OCI-LY1 (cell line): Measurements from ENCODE around the gene LRP2.

ENCODE experiments used
- H2AFZ ChIP-seq: fragments of 200-600 bp; sonication (generic), shearing (Covaris generic); 2 replicates; pipeline ENCODE4 v1.6.0; 2014; ENCODE audit warnings: antibody characterized with exemption, mild to moderate bottlenecking, low read length
- H3F3A ChIP-seq: fragments of 200-600 bp; sonication (generic), shearing (Covaris generic); 2 replicates; pipeline ENCODE4 v1.6.0; 2014; ENCODE audit warnings: mild to moderate bottlenecking, antibody characterized with exemption, low read length, moderate library complexity; ENCODE audit not compliant: insufficient read depth
- H3K27ac ChIP-seq: fragments of 200-600 bp; sonication (generic); 2 replicates; pipeline ENCODE4 v1.5.1; 2014; ENCODE audit warnings: low read length, mixed run types, mild to moderate bottlenecking, low read depth; ENCODE audit not compliant: poor library complexity, severe bottlenecking
- H3K27me3 ChIP-seq: fragments of 200-600 bp; sonication (generic); 2 replicates; pipeline ENCODE4 v1.6.0; 2014; ENCODE audit warnings: antibody characterized with exemption, mild to moderate bottlenecking, low read length, moderate library complexity; ENCODE audit not compliant: insufficient read depth
- H3K36me3 ChIP-seq: fragments of 200-600 bp; sonication (generic); 2 replicates; pipeline ENCODE4 v1.6.1; 2014; ENCODE audit warnings: mild to moderate bottlenecking, antibody characterized with exemption, low read length, moderate library complexity, mixed read lengths; ENCODE audit not compliant: insufficient read depth
- H3K4me1 ChIP-seq: fragments of 200-600 bp; sonication (generic); 2 replicates; pipeline ENCODE4 v1.5.1; 2014; ENCODE audit warnings: mild to moderate bottlenecking, low read length, moderate library complexity; ENCODE audit not compliant: insufficient read depth, severe bottlenecking
- H3K4me2 ChIP-seq: fragments of 200-600 bp; sonication (generic), shearing (Covaris generic); 2 replicates; pipeline ENCODE4 v1.6.1; 2014; ENCODE audit warnings: low read length
- H3K4me3 ChIP-seq: fragments of 200-600 bp; sonication (generic); 2 replicates; pipeline ENCODE4 v1.5.1; 2014; ENCODE audit warnings: low read length, low read depth, mild to moderate bottlenecking, mixed read lengths; ENCODE audit not compliant: poor library complexity, severe bottlenecking
- H3K79me2 ChIP-seq: fragments of 200-600 bp; shearing (Covaris generic); 2 replicates; pipeline ENCODE4 v1.6.1; 2016; ENCODE audit warnings: mixed run types, low read length, mixed read lengths; ENCODE audit not compliant: insufficient read depth
- H3K9ac ChIP-seq: fragments of 200-600 bp; sonication (generic), shearing (Covaris generic); 2 replicates; pipeline ENCODE4 v1.6.1; 2014; ENCODE audit warnings: mild to moderate bottlenecking, low read length, mixed read lengths
- H3K9me2 ChIP-seq: fragments of 200-600 bp; sonication (generic), shearing (Covaris generic); 2 replicates; pipeline ENCODE4 v1.6.1; 2014; ENCODE audit warnings: low read depth, mild to moderate bottlenecking, low read length, mixed read lengths
- H3K9me3 ChIP-seq: fragments of 200-600 bp; shearing (Covaris generic); 2 replicates; pipeline ENCODE4 v1.6.1; 2014; ENCODE audit warnings: low read length, mixed read lengths
- H4K20me1 ChIP-seq: fragments of 200-600 bp; sonication (generic), shearing (Covaris generic); 2 replicates; pipeline ENCODE4 v1.6.0; 2016; ENCODE audit warnings: mild to moderate bottlenecking, low read length; ENCODE audit not compliant: insufficient read depth
- CTCF ChIP-seq: fragments of 200-600 bp; sonication (generic), shearing (Covaris generic); IDR thresholded peaks from 2 replicates; pipeline ENCODE4 v1.5.1; 2017; ENCODE audit warnings: mild to moderate bottlenecking, antibody characterized with exemption, low read length, moderate library complexity, mixed read lengths
- EZH2 ChIP-seq: fragments of 200-600 bp; sonication (generic), shearing (Covaris generic); IDR thresholded peaks from 2 replicates; pipeline ENCODE4 v1.8.0; 2017; ENCODE audit warnings: borderline replicate concordance, mixed run types, mild to moderate bottlenecking, antibody characterized with exemption, low read length, moderate library complexity, mixed read lengths

Gene LRP2

GRCh38 chr2:169082995-169083394 is 279.3 kb downstream of the LRP2 start:
- H3K4me2 ChIP-seq = no peak overlapping the region
- H3K4me1 ChIP-seq = no peaks in the 10 kb centered on the region

GRCh38 chr2:169081551-169081950 is 280.8 kb downstream of the LRP2 start:
- TF ChIP-seq EZH2 (no peak), CTCF (no peak)
- H3K9ac ChIP-seq = no peak overlapping the region
- no peaks in the 10 kb centered on the region for H4K20me1 ChIP-seq
- H3K36me3 ChIP-seq = no peaks in the 10 kb centered on the region
- H3K9me3 ChIP-seq = no peaks in the 10 kb centered on the region
- no peaks in the 10 kb centered on the region for H3K4me1 ChIP-seq
- H3K27ac ChIP-seq = no peak overlapping the region
- H3K4me2 ChIP-seq = no peak overlapping the region
- no peaks in the 10 kb centered on the region for H3K79me2 ChIP-seq
- no peaks in the 10 kb centered on the region for H3K9me2 ChIP-seq
- H3F3A ChIP-seq = no peaks in the 10 kb centered on the region
- H2AFZ ChIP-seq = no peak overlapping the region
- H3K4me3 ChIP-seq = no peak overlapping the region
- H3K27me3 ChIP-seq = no peaks in the 10 kb centered on the region

More at GRCh38 chr2:169082995-169083394, 279.3 kb downstream of the LRP2 start:
- Histone ChIP-seq H3K27me3 (no peaks in the 10 kb centered on the region), H3K36me3 (no peaks in the 10 kb centered on the region), H3K9me3 (no peaks in the 10 kb centered on the region), H3K9ac (no peak overlapping the region), H2AFZ (no peak overlapping the region), H3K79me2 (no peaks in the 10 kb centered on the region), H4K20me1 (no peaks in the 10 kb centered on the region), H3F3A (no peaks in the 10 kb centered on the region), H3K27ac (no peak overlapping the region), H3K4me3 (no peak overlapping the region), H3K9me2 (no peaks in the 10 kb centered on the region)
- no peak for TF ChIP-seq CTCF
- no peak for TF ChIP-seq EZH2

GRCh38 chr2:169080250-169081069 is 281.9 kb downstream of the LRP2 start:
- Histone ChIP-seq H3K4me2 (no peak overlapping the region), H3K9me2 (no peaks in the 10 kb centered on the region), H3F3A (no peaks in the 10 kb centered on the region), H3K79me2 (no peaks in the 10 kb centered on the region), H2AFZ (no peak overlapping the region), H3K27me3 (no peaks in the 10 kb centered on the region), H3K4me1 (no peaks in the 10 kb centered on the region), H3K27ac (no peak overlapping the region), H3K9ac (no peak overlapping the region), H3K9me3 (no peaks in the 10 kb centered on the region), H4K20me1 (no peaks in the 10 kb centered on the region), H3K4me3 (no peak overlapping the region), H3K36me3 (no peaks in the 10 kb centered on the region)
- TF ChIP-seq EZH2 = no peak
- no peak for TF ChIP-seq CTCF
